Measurements from ENCODE around the gene PAX1. TPM values are rescaled to one million over a fixed set of nuclear protein-coding genes. Genes with fewer than 3 reads are reported as not detected.

The PAX1 gene
- total and polyA plus RNA-seq, 2 experiments from 2014 or later, result not detected

DNA sequence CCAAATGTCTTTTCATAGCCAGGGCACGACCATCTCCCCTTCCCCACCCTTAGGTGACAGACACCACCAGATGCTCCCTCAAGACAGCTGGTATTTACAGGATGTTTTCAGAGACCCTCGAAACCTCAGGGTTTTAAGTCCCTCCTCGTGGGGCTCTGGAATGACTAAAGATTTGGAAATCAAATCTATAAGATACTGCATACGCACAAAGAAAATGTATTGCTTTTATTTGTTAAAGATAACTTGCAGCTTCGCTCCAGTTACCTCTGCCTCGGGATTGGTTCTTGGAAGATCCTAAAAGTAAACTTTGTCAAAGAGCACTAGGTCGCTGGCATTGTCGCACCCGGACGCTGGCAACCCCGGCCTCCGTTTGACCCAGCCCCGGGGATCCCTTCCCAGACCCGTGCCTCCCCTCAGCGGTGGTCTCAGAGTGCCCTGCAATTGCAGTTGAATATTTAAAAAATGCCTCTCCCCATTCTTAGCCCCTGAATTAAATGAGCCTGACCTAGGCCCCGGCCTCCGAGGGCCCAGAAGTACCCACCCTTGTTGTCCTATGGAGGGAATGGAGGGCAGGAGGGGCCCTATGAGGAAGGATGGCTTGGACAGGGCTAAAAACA is 7.1 kb downstream of the PAX1 start:
- Histone ChIP-seq H3K36me3 (no peaks in the 10 kb centered on the region), H3K27ac (no peak overlapping the region), H3K9me3 (ENCODE audit: low read depth) (no peaks in the 10 kb centered on the region), H3K27me3 (peaks cover 100% of the 10 kb centered on the region), H3K4me1 (ENCODE audit: low read depth) (no peaks in the 10 kb centered on the region), H3K4me3 (no peak overlapping the region)
- DNase-seq (ENCODE audit: low read depth in 1 of 2, low spot score in 1 of 2), result no peak
- TF ChIP-seq, protein P1, sequence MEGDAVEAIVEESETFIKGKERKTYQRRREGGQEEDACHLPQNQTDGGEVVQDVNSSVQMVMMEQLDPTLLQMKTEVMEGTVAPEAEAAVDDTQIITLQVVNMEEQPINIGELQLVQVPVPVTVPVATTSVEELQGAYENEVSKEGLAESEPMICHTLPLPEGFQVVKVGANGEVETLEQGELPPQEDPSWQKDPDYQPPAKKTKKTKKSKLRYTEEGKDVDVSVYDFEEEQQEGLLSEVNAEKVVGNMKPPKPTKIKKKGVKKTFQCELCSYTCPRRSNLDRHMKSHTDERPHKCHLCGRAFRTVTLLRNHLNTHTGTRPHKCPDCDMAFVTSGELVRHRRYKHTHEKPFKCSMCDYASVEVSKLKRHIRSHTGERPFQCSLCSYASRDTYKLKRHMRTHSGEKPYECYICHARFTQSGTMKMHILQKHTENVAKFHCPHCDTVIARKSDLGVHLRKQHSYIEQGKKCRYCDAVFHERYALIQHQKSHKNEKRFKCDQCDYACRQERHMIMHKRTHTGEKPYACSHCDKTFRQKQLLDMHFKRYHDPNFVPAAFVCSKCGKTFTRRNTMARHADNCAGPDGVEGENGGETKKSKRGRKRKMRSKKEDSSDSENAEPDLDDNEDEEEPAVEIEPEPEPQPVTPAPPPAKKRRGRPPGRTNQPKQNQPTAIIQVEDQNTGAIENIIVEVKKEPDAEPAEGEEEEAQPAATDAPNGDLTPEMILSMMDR (IDR thresholded peaks at IDR 0.05; ENCODE audit: low read depth, low read length), result no peak

GRCh38 chr20:21713470-21713869 is 8.0 kb downstream of the PAX1 start:
- TF ChIP-seq, protein P1 (IDR thresholded peaks at IDR 0.05; ENCODE audit: low read depth, low read length), result no peak
- no peak for DNase-seq (ENCODE audit: low read depth in 1 of 2, low spot score in 1 of 2)
- no peaks in the 10 kb centered on the region for H3K9me3 ChIP-seq (ENCODE audit: low read depth)
- H3K4me3 ChIP-seq, result no peak overlapping the region
- H3K27ac ChIP-seq, result no peak overlapping the region
- no peaks in the 10 kb centered on the region for H3K4me1 ChIP-seq (ENCODE audit: low read depth)
- no peaks in the 10 kb centered on the region for H3K36me3 ChIP-seq
- peaks cover 100% of the 10 kb centered on the region for H3K27me3 ChIP-seq

DNA sequence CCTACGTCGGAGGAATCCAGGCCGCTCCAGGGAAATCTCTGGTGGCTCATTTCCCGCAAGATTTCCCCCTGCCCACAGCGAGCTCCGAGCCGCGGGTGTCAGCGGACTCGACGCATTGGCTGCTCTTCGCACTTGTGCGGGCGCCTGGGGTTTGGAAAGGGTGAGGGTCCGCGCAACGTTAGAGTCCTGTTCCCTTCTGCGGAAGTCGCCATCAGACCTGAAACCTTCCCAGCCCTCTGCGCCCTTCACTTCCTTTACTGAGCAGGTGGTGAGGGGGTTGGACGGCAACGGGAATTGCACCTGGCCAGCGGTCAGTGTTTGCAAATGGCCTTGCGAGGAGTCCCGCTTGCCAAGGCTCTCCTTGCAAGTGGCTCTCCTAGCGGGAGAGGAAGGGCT is 8.4 kb downstream of the PAX1 start:
- Histone ChIP-seq H3K27ac (no peak overlapping the region), H3K27me3 (peaks cover 100% of the 10 kb centered on the region), H3K36me3 (no peaks in the 10 kb centered on the region), H3K4me3 (no peak overlapping the region), H3K9me3 (ENCODE audit: low read depth) (no peaks in the 10 kb centered on the region), H3K4me1 (ENCODE audit: low read depth) (no peaks in the 10 kb centered on the region)
- TF ChIP-seq, protein P1 (IDR thresholded peaks at IDR 0.05; ENCODE audit: low read depth, low read length), result no peak
- DNase-seq (ENCODE audit: low read depth in 1 of 2, low spot score in 1 of 2), result no peak

DNA sequence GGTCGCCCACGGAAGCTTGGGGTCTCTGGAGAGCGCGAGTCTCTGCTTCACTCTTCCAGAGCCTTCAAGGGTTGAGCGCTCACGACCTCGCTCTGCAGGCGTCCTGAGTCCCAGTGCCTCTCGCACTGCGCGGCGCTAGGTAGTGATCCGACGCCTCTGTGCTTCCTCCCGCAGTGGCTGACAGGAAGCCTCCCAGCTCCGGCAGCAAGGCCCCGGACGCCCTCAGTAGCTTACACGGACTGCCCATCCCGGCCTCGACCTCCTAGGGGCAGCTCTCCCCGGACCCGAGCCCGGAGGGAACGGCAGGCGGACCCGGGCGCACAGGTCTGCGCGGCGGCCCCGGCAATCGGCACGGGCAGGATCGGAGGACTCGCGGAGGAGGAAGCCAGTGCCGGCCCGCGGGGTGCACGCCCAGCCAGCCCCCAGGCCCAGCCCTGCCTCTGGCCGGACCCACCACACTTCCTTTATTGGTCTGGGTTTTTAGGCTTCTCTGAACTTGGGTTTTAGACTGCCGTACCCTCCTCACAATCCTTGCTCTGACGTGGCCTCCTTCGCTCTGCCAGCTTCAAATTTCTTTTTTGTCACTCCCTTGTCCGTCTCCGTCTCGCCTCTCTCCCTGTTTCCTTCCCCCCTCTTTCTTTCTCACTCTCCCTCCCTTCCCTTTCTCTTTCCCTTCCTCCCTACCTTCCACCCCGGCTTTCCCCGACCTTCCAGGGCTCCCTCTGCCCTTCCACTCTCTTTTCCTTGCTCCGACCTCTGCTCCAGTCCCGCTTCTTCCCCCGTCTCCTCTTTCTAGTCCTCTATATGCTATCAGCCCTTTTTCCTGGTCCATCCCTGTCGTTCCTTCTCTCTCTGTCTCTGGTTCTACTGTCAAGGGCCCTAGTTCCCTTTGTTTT is 9.1 kb downstream of the PAX1 start:
- no peak for DNase-seq (ENCODE audit: low read depth in 1 of 2, low spot score in 1 of 2)
- H3K36me3 ChIP-seq, result no peaks in the 10 kb centered on the region
- H3K4me1 ChIP-seq (ENCODE audit: low read depth), result no peaks in the 10 kb centered on the region
- peaks cover 100% of the 10 kb centered on the region for H3K27me3 ChIP-seq
- H3K9me3 ChIP-seq (ENCODE audit: low read depth), result no peaks in the 10 kb centered on the region
- TF ChIP-seq, protein P1 (IDR thresholded peaks at IDR 0.05; ENCODE audit: low read depth, low read length), result no peak
- no peak overlapping the region for H3K4me3 ChIP-seq
- no peak overlapping the region for H3K27ac ChIP-seq

DNA sequence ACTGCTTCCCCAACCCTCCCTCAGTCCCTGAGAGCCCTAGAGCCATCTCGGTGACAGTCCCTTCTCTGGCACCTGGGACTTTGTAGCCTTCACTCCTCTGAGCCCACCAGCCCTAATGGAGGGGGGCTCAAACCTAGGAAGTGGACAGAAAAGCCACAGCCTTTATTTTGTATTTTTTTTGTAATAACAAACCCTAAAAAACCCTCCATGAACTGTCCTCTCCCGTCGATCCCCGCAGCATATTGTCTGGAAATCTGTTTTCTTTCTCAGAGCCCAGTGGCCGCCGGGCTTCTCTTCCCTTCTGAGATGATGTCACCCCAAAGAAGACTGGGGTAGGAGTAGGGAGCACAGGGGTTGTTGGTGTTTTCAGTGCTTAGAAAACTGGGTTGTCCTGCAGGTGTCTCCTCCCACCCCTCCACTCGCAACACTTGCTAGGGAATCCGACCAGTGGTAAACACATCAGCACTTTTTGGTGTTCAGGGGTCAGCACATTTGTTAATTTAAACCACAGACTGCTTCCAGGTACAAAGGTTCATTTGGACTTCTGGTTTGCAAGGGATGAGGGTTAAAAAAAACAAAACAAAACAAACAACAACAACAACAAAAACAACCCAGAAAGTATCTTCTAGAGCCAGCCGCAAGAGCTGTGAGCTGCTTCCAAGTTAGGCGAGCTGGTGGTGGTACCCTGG is 9.9 kb downstream of the PAX1 start:
- DNase-seq (ENCODE audit: low read depth in 1 of 2, low spot score in 1 of 2), result no peak
- Histone ChIP-seq H3K36me3 (no peaks in the 10 kb centered on the region), H3K9me3 (ENCODE audit: low read depth) (no peaks in the 10 kb centered on the region), H3K27ac (no peak overlapping the region), H3K4me1 (ENCODE audit: low read depth) (no peaks in the 10 kb centered on the region), H3K27me3 (peaks cover 94% of the 10 kb centered on the region), H3K4me3 (no peak overlapping the region)
- TF ChIP-seq, protein P1 (IDR thresholded peaks at IDR 0.05; ENCODE audit: low read depth, low read length), result no peak
